ENCODE data around the gene TSC2. TPM values are rescaled to one million over a fixed set of nuclear protein-coding genes. Genes with fewer than 3 reads are reported as not detected.

The TSC2 gene
- total RNA-seq, 2 experiments from 2014 or later, result 87.9 to 97.4 TPM

GRCh38 chr16:2063861-2064260, 16.1 kb downstream of the TSC2 start:
- Mint-ChIP-seq H3K27ac (no peak overlapping the region), H3K27me3 (ENCODE audit: low read depth) (no peaks in the 10 kb centered on the region), H3K9me3 (ENCODE audit: insufficient read depth) (no peaks in the 10 kb centered on the region), H3K36me3 (ENCODE audit: low read depth) (peaks cover 22% of the 10 kb centered on the region), H3K4me1 (ENCODE audit: low read depth) (no peaks in the 10 kb centered on the region), H3K4me3 (no peak overlapping the region)
- ChIA-PET CTCF (no interaction called here), POLR2A (no interaction called here)
- ATAC-seq, result no peak
- no peak for DNase-seq

GRCh38 chr16:2064368-2064945, 16.7 kb downstream of the TSC2 start:
- POLR2A ChIA-PET, result no interaction called here

GRCh38 chr16:2066139-2066538, 18.4 kb downstream of the TSC2 start:
- no peak overlapping the region for H3K4me3 Mint-ChIP-seq
- no peaks in the 10 kb centered on the region for H3K27me3 Mint-ChIP-seq (ENCODE audit: low read depth)
- ChIA-PET CTCF (interaction anchor here (1.0 kb wide), 1 partner anchor 9 kb away, joined by 4 read pairs; no protein-coding TSS in a partner anchor), POLR2A (no interaction called here)
- ATAC-seq (no peak), DNase-seq (no peak)
- no peaks in the 10 kb centered on the region for H3K4me1 Mint-ChIP-seq (ENCODE audit: low read depth)
- no peak overlapping the region for H3K27ac Mint-ChIP-seq
- H3K36me3 Mint-ChIP-seq (ENCODE audit: low read depth), result peaks cover 19% of the 10 kb centered on the region
- no peaks in the 10 kb centered on the region for H3K9me3 Mint-ChIP-seq (ENCODE audit: insufficient read depth)

More at GRCh38 chr16:2064368-2064945, 16.7 kb downstream of the TSC2 start:
- DNase-seq (no peak), ATAC-seq (no peak)
- CTCF ChIA-PET, result no interaction called here
- Mint-ChIP-seq H3K4me3 (no peak overlapping the region), H3K9me3 (ENCODE audit: insufficient read depth) (no peaks in the 10 kb centered on the region), H3K27ac (no peak overlapping the region), H3K27me3 (ENCODE audit: low read depth) (no peaks in the 10 kb centered on the region), H3K36me3 (ENCODE audit: low read depth) (peaks cover 22% of the 10 kb centered on the region), H3K4me1 (ENCODE audit: low read depth) (no peaks in the 10 kb centered on the region)

GRCh38 chr16:2070576-2071453, 23.0 kb downstream of the TSC2 start:
- no peak for DNase-seq
- Mint-ChIP-seq H3K36me3 (ENCODE audit: low read depth) (peaks cover 16% of the 10 kb centered on the region), H3K4me3 (no peak overlapping the region), H3K9me3 (ENCODE audit: insufficient read depth) (no peaks in the 10 kb centered on the region), H3K27ac (no peak overlapping the region), H3K27me3 (ENCODE audit: low read depth) (no peaks in the 10 kb centered on the region), H3K4me1 (ENCODE audit: low read depth) (no peaks in the 10 kb centered on the region)
- CTCF ChIA-PET, result no interaction called here
- POLR2A ChIA-PET, result no interaction called here
- ATAC-seq, result no peak

- Mint-ChIP-seq H3K27me3 (ENCODE audit: low read depth) (no peaks in the 10 kb centered on the region), H3K4me3 (no peak overlapping the region), H3K9me3 (ENCODE audit: insufficient read depth) (no peaks in the 10 kb centered on the region), H3K4me1 (ENCODE audit: low read depth) (no peaks in the 10 kb centered on the region), H3K27ac (no peak overlapping the region), H3K36me3 (ENCODE audit: low read depth) (peaks cover 10% of the 10 kb centered on the region)
- ATAC-seq (no peak), DNase-seq (no peak)
- ChIA-PET CTCF (no interaction called here), POLR2A (no interaction called here)
These were observed 23.8 kb downstream of the TSC2 start for GRCh38 chr16:2071454-2072202.

GRCh38 chr16:2072926-2073325, 25.1 kb downstream of the TSC2 start:
- H3K36me3 Mint-ChIP-seq (ENCODE audit: low read depth), result peaks cover 6% of the 10 kb centered on the region
- POLR2A ChIA-PET, result no interaction called here

GRCh38 chr16:2074071-2074470, 26.3 kb downstream of the TSC2 start:
- POLR2A ChIA-PET, result no interaction called here
- CTCF ChIA-PET, result no interaction called here
- ATAC-seq (no peak), DNase-seq (no peak)
- Mint-ChIP-seq H3K27ac (no peak overlapping the region), H3K4me1 (ENCODE audit: low read depth) (no peaks in the 10 kb centered on the region), H3K9me3 (ENCODE audit: insufficient read depth) (no peaks in the 10 kb centered on the region), H3K4me3 (no peak overlapping the region), H3K36me3 (ENCODE audit: low read depth) (peaks cover 3% of the 10 kb centered on the region), H3K27me3 (ENCODE audit: low read depth) (no peaks in the 10 kb centered on the region)

More at GRCh38 chr16:2072926-2073325, 25.1 kb downstream of the TSC2 start:
- Mint-ChIP-seq H3K4me3 (no peak overlapping the region), H3K27ac (no peak overlapping the region), H3K27me3 (ENCODE audit: low read depth) (no peaks in the 10 kb centered on the region), H3K9me3 (ENCODE audit: insufficient read depth) (no peaks in the 10 kb centered on the region), H3K4me1 (ENCODE audit: low read depth) (no peaks in the 10 kb centered on the region)
- ATAC-seq, result no peak
- CTCF ChIA-PET, result no interaction called here
- DNase-seq, result no peak

GRCh38 chr16:2075631-2076030, 27.8 kb downstream of the TSC2 start:
- H3K9me3 Mint-ChIP-seq (ENCODE audit: insufficient read depth), result no peaks in the 10 kb centered on the region
- CTCF ChIA-PET, result no interaction called here
- ATAC-seq (no peak), DNase-seq (no peak)
- H3K4me3 Mint-ChIP-seq, result no peak overlapping the region
- POLR2A ChIA-PET, result no interaction called here
- no peak overlapping the region for H3K27ac Mint-ChIP-seq
- H3K36me3 Mint-ChIP-seq (ENCODE audit: low read depth), result peaks cover 3% of the 10 kb centered on the region
- H3K27me3 Mint-ChIP-seq (ENCODE audit: low read depth), result no peaks in the 10 kb centered on the region
- H3K4me1 Mint-ChIP-seq (ENCODE audit: low read depth), result no peaks in the 10 kb centered on the region

GRCh38 chr16:2076072-2076865, 28.5 kb downstream of the TSC2 start:
- no peaks in the 10 kb centered on the region for H3K4me1 Mint-ChIP-seq (ENCODE audit: low read depth)
- H3K27me3 Mint-ChIP-seq (ENCODE audit: low read depth), result no peaks in the 10 kb centered on the region
- ChIA-PET POLR2A (interaction anchor here (1.2 kb wide), 1 partner anchor 9 kb away, joined by 3 read pairs; no protein-coding TSS in a partner anchor), CTCF (no interaction called here)
- no peak overlapping the region for H3K27ac Mint-ChIP-seq
- ATAC-seq (no peak), DNase-seq (no peak)
- peaks cover 3% of the 10 kb centered on the region for H3K36me3 Mint-ChIP-seq (ENCODE audit: low read depth)
- H3K4me3 Mint-ChIP-seq, result no peak overlapping the region
- H3K9me3 Mint-ChIP-seq (ENCODE audit: insufficient read depth), result no peaks in the 10 kb centered on the region

- DNase-seq (no peak), ATAC-seq (no peak)
- H3K4me1 Mint-ChIP-seq (ENCODE audit: low read depth), result no peaks in the 10 kb centered on the region
- CTCF ChIA-PET, result no interaction called here
- H3K9me3 Mint-ChIP-seq (ENCODE audit: insufficient read depth), result no peaks in the 10 kb centered on the region
- no peak overlapping the region for H3K4me3 Mint-ChIP-seq
- H3K27me3 Mint-ChIP-seq (ENCODE audit: low read depth), result no peaks in the 10 kb centered on the region
- peaks cover 3% of the 10 kb centered on the region for H3K36me3 Mint-ChIP-seq (ENCODE audit: low read depth)
- POLR2A ChIA-PET, result interaction anchor here (1.2 kb wide), 1 partner anchor 8 kb away, joined by 3 read pairs; no protein-coding TSS in a partner anchor
- no peak overlapping the region for H3K27ac Mint-ChIP-seq
These were observed 29.2 kb downstream of the TSC2 start for GRCh38 chr16:2077016-2077415.

- Mint-ChIP-seq H3K27me3 (ENCODE audit: low read depth) (no peaks in the 10 kb centered on the region), H3K4me1 (ENCODE audit: low read depth) (no peaks in the 10 kb centered on the region), H3K36me3 (ENCODE audit: low read depth) (peaks cover 3% of the 10 kb centered on the region), H3K27ac (no peak overlapping the region), H3K9me3 (ENCODE audit: insufficient read depth) (no peaks in the 10 kb centered on the region), H3K4me3 (no peak overlapping the region)
- POLR2A ChIA-PET, result no interaction called here
- DNase-seq (no peak), ATAC-seq (no peak)
- CTCF ChIA-PET, result no interaction called here
These were observed 29.9 kb downstream of the TSC2 start for GRCh38 chr16:2077696-2078095.
